SK-N-SH (cell line): Measurements from ENCODE around the gene EXOC2. TPM values are rescaled to one million over a fixed set of nuclear protein-coding genes. Genes with fewer than 3 reads are reported as not detected.

ENCODE experiments used
- CTCF ChIA-PET: fragments of 300-600, 350-600 bp; formaldehyde crosslinking; extraction: SDS; loops from one replicate; lab custom pipeline; 2021; lab: Yijun Ruan, JAX
- POLR2A ChIA-PET: fragments of 350-600 bp; sonication (Branson Sonifier 250); formaldehyde crosslinking; extraction: SDS; loops from one replicate; lab custom pipeline; 2020; ENCODE audit warnings: antibody characterized with exemption, inconsistent platforms; lab: Yijun Ruan, JAX
- DNase-seq: peaks from one replicate; pipeline ENCODE4 v3.0.0; 2012
- H2AFZ ChIP-seq: fragments of 200-600 bp; sonication (generic); 2 replicates; pipeline ENCODE4 v1.8.1; 2016; ENCODE audit warnings: antibody characterized with exemption, mild to moderate bottlenecking, low read depth
- H3F3A ChIP-seq: fragments of 200-600 bp; sonication (generic); replicated peaks from 2 replicates; pipeline ENCODE3; 2016; ENCODE audit warnings: antibody characterized with exemption, mild to moderate bottlenecking; ENCODE audit not compliant: insufficient read depth
- H3K27ac ChIP-seq, 2 experiments: fragments of 200-500 bp in 1 of 2; fragments of 200-600 bp in 1 of 2; sonication (Bioruptor generic) in 1 of 2; sonication (generic), shearing (Covaris generic) in 1 of 2; 2 replicates each; pipeline versions ENCODE4 v1.5.1 to v1.6.1; 2014 to 2016; ENCODE audit warnings: low read depth in 2 of 2, inconsistent platforms in 1 of 2, low read length in 1 of 2, mild to moderate bottlenecking in 1 of 2, mixed read lengths in 1 of 2
- H3K27me3 ChIP-seq: fragments of 200-600 bp; sonication (generic), shearing (Covaris generic); 2 replicates; pipeline ENCODE4 v1.6.1; 2016; ENCODE audit warnings: mixed run types; ENCODE audit not compliant: insufficient read depth
- H3K36me3 ChIP-seq, 2 experiments: fragments of 200-500 bp in 1 of 2; fragments of 200-600 bp in 1 of 2; sonication (Bioruptor generic) in 1 of 2; sonication (generic) in 1 of 2; replicated peaks in 1 of 2; 2 replicates each; pipeline versions ENCODE3 to v1.5.1; 2014 to 2016; ENCODE audit warnings: low read length in 1 of 2, mild to moderate bottlenecking in 1 of 2; ENCODE audit not compliant: insufficient read depth in 2 of 2, control insufficient read depth in 1 of 2
- H3K4me1 ChIP-seq, 2 experiments: fragments of 200-500 bp in 1 of 2; fragments of 200-600 bp in 1 of 2; sonication (Bioruptor generic) in 1 of 2; sonication (generic), shearing (Covaris generic) in 1 of 2; 2 replicates each; pipeline versions ENCODE4 v1.5.1 to v1.6.1; 2014 to 2016; ENCODE audit warnings: low read depth in 1 of 2, low read length in 1 of 2, mixed run types in 1 of 2; ENCODE audit not compliant: insufficient read depth in 2 of 2, control insufficient read depth in 1 of 2
- H3K4me2 ChIP-seq: fragments of 200-600 bp; sonication (generic), shearing (Covaris generic); 2 replicates; pipeline ENCODE4 v1.6.1; 2017; ENCODE audit warnings: mixed run types
- H3K4me3 ChIP-seq, 2 experiments: fragments of 200-500 bp in 1 of 2; fragments of 200-600 bp in 1 of 2; sonication (Bioruptor generic) in 1 of 2; sonication (generic), shearing (Covaris generic) in 1 of 2; 2 replicates each; pipeline versions ENCODE4 v1.5.1 to v1.8.1; 2014 to 2016; ENCODE audit warnings: low read depth in 2 of 2, inconsistent platforms in 1 of 2, low read length in 1 of 2, mild to moderate bottlenecking in 1 of 2, mixed read lengths in 1 of 2, moderate library complexity in 1 of 2
- H3K79me2 ChIP-seq: fragments of 200-600 bp; sonication (generic); 2 replicates; pipeline ENCODE4 v1.8.1; 2017; ENCODE audit warnings: mild to moderate bottlenecking; ENCODE audit not compliant: insufficient read depth
- H3K9ac ChIP-seq: fragments of 200-600 bp; sonication (generic); 2 replicates; pipeline ENCODE4 v1.6.1; 2017; ENCODE audit warnings: mixed run types
- H3K9me2 ChIP-seq: fragments of 200-600 bp; sonication (generic); 2 replicates; pipeline ENCODE4 v1.6.1; 2017; ENCODE audit warnings: mixed run types
- H3K9me3 ChIP-seq: fragments of 200-600 bp; sonication (generic); 2 replicates; pipeline ENCODE4 v1.6.1; 2017; ENCODE audit warnings: mixed run types, mild to moderate bottlenecking, moderate library complexity
- H4K20me1 ChIP-seq: fragments of 200-600 bp; sonication (generic); 2 replicates; pipeline ENCODE4 v1.6.1; 2017; ENCODE audit warnings: mild to moderate bottlenecking, mixed run types; ENCODE audit not compliant: insufficient read depth
- CHD2 ChIP-seq: fragments of 150-350 bp; IDR thresholded peaks from 2 replicates; pipeline ENCODE4 v1.6.1; 2018; ENCODE audit warnings: low read length; ENCODE audit not compliant: partially characterized antibody
- EZH2phosphoT487 ChIP-seq: fragments of 200-600 bp; sonication (generic); IDR thresholded peaks from 2 replicates; pipeline ENCODE4 v1.6.1; 2017; ENCODE audit warnings: low read depth, mixed run types, mild to moderate bottlenecking, antibody characterized with exemption, moderate library complexity, borderline replicate concordance
- FOSL2 ChIP-seq: IDR thresholded peaks from 2 replicates; pipeline ENCODE4 v1.4.0; 2012; ENCODE audit warnings: low read depth, mild to moderate bottlenecking, moderate library complexity, borderline replicate concordance
- FOXJ3 ChIP-seq: sonication (generic); formaldehyde crosslinking; IDR thresholded peaks from 2 replicates; pipeline ENCODE4 v1.5.1; 2020; ENCODE audit warnings: mild to moderate bottlenecking, missing genetic modification reagents
- GABPA ChIP-seq: IDR thresholded peaks from 2 replicates; pipeline ENCODE4 v1.4.0; 2012; ENCODE audit warnings: low read depth, mild to moderate bottlenecking
- JUND ChIP-seq: IDR thresholded peaks from 2 replicates; pipeline ENCODE4 v1.4.0; 2012
- MEF2A ChIP-seq: IDR thresholded peaks from 2 replicates; pipeline ENCODE4 v1.4.0; 2012; ENCODE audit warnings: low read depth, borderline replicate concordance
- MXI1 ChIP-seq: IDR thresholded peaks from 2 replicates; pipeline ENCODE4 v1.6.1; 2012; ENCODE audit warnings: mild to moderate bottlenecking, low read depth, low read length, improper control_type of control experiment
- NRF1 ChIP-seq: IDR thresholded peaks from 2 replicates; pipeline ENCODE4 v1.6.1; 2012; ENCODE audit warnings: low read depth, mild to moderate bottlenecking, low read length
- POLR2AphosphoS5 ChIP-seq: IDR thresholded peaks from 2 replicates; pipeline ENCODE4 v1.6.1; 2012; ENCODE audit warnings: low read depth, low read length
- RAD21 ChIP-seq: IDR thresholded peaks from 2 replicates; pipeline ENCODE4 v1.6.1; 2012; ENCODE audit warnings: mild to moderate bottlenecking, low read length
- RXRA ChIP-seq: IDR thresholded peaks from 2 replicates; pipeline ENCODE4 v1.4.0; 2012; ENCODE audit warnings: low read depth, mild to moderate bottlenecking, borderline replicate concordance
- SMC3 ChIP-seq: IDR thresholded peaks from 2 replicates; pipeline ENCODE4 v1.6.1; 2012; ENCODE audit warnings: low read depth, low read length, improper control_type of control experiment
- TAF1 ChIP-seq: IDR thresholded peaks from 2 replicates; pipeline ENCODE4 v1.6.1; 2012; ENCODE audit warnings: low read depth, mild to moderate bottlenecking, low read length, moderate library complexity, borderline replicate concordance
- TCF12 ChIP-seq: IDR thresholded peaks from 2 replicates; pipeline ENCODE4 v1.4.0; 2012
- YY1 ChIP-seq: IDR thresholded peaks from 2 replicates; pipeline ENCODE4 v1.4.0; 2012; ENCODE audit warnings: low read depth, mild to moderate bottlenecking
- polyA plus RNA-seq, 3 experiments: library from polyadenylated mRNA; depleted of rRNA; stranded (reverse); fragments of >200 nt; gene quantifications; 2 replicates each; pipeline ENCODE4 v1.2.3, GENCODE V29; 2012
- TF ChIP-seq, protein P1 (sequence below): fragments of 200-600 bp; sonication (generic); IDR thresholded peaks from 2 replicates; pipeline ENCODE4 v1.6.1; 2017; ENCODE audit warnings: antibody characterized with exemption, mild to moderate bottlenecking, moderate library complexity
- TF ChIP-seq, protein P2 (sequence below): fragments of 150-350 bp; IDR thresholded peaks from 2 replicates; pipeline ENCODE4 v1.6.1; 2017; ENCODE audit warnings: antibody characterized with exemption, low read length, low read depth, borderline replicate concordance

Gene EXOC2
- polyA plus RNA-seq, 1 of the 3 experiments (the other 2 are of a cell fraction), result 10.6 TPM

DNA sequence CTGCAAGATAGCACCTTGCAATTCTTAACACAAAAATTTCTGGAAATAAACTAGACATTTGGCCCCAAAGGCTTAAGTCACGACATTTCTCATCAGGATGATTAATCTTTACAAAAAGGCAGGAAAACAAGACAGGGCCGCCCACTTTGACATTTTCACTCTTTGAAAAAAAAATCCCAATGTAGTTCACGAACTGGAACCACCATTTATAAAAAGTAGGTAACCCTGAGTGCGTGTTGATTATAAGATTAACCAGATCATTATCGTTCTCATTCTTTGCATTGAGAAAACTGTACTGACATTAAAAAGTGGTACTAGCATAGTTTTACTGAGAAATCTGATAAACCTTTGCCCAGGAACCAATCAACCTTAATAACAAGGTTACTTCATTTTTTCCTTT lies 144.8 kb downstream of the EXOC2 start (continued):
- TF ChIP-seq, protein P1, sequence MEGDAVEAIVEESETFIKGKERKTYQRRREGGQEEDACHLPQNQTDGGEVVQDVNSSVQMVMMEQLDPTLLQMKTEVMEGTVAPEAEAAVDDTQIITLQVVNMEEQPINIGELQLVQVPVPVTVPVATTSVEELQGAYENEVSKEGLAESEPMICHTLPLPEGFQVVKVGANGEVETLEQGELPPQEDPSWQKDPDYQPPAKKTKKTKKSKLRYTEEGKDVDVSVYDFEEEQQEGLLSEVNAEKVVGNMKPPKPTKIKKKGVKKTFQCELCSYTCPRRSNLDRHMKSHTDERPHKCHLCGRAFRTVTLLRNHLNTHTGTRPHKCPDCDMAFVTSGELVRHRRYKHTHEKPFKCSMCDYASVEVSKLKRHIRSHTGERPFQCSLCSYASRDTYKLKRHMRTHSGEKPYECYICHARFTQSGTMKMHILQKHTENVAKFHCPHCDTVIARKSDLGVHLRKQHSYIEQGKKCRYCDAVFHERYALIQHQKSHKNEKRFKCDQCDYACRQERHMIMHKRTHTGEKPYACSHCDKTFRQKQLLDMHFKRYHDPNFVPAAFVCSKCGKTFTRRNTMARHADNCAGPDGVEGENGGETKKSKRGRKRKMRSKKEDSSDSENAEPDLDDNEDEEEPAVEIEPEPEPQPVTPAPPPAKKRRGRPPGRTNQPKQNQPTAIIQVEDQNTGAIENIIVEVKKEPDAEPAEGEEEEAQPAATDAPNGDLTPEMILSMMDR, result no peak

DNA sequence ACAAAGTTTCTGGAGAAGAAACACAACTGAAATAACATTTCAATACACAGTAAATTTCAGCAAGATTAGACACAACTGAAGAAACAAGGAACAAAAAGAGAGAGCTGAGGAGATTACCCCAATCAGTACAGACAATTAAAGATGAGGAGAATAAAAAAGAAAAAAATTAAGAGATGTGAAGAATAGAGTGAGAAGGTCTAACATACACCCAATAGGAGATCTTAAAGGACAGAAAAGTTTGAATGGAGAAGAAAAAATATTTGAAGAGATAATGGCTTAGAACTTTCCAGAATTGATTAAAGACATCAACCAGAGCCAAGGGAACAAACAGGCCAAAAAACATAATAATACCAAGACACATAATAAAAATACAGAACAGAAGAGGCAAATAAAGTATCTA lies 152.4 kb downstream of the EXOC2 start:
- H2AFZ ChIP-seq, result no peak overlapping the region
- no peaks in the 10 kb centered on the region for H3K9me2 ChIP-seq
- H3K27ac ChIP-seq, result no peak overlapping the region
- no peak overlapping the region for H3K4me3 ChIP-seq
- H4K20me1 ChIP-seq, result no peaks in the 10 kb centered on the region
- no peaks in the 10 kb centered on the region for H3K79me2 ChIP-seq
- H3K9ac ChIP-seq, result no peak overlapping the region
- DNase-seq, result no peak
- ChIA-PET POLR2A (no interaction called here), CTCF (no interaction called here)
- no peak overlapping the region for H3K4me2 ChIP-seq
- peaks cover 30 to 41% of the 10 kb centered on the region in 2 experiments for H3K36me3 ChIP-seq
- H3K4me1 ChIP-seq, result no peaks in the 10 kb centered on the region
- no peaks in the 10 kb centered on the region for H3F3A ChIP-seq
- H3K9me3 ChIP-seq, result peaks cover 13% of the 10 kb centered on the region; the same call in 1 of the 2 replicates
- H3K27me3 ChIP-seq, result no peaks in the 10 kb centered on the region
- TF ChIP-seq RXRA, result no peak
- no peak for TF ChIP-seq MXI1
- TF ChIP-seq POLR2AphosphoS5, result no peak
- no peak for TF ChIP-seq SMC3
- TF ChIP-seq, protein P2, sequence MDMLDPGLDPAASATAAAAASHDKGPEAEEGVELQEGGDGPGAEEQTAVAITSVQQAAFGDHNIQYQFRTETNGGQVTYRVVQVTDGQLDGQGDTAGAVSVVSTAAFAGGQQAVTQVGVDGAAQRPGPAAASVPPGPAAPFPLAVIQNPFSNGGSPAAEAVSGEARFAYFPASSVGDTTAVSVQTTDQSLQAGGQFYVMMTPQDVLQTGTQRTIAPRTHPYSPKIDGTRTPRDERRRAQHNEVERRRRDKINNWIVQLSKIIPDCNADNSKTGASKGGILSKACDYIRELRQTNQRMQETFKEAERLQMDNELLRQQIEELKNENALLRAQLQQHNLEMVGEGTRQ, result no peak
- no peak for TF ChIP-seq FOSL2
- no peak for TF ChIP-seq MEF2A
- no peak for TF ChIP-seq NRF1
- TF ChIP-seq YY1, result no peak
- TF ChIP-seq GABPA, result no peak
- TF ChIP-seq FOXJ3, result no peak
- no peak for TF ChIP-seq EZH2phosphoT487
- TF ChIP-seq TAF1, result no peak
- TF ChIP-seq RAD21, result no peak
- no peak for TF ChIP-seq TCF12
- TF ChIP-seq CHD2, result no peak
- TF ChIP-seq JUND, result no peak
